ENCODE measurements around the gene RFTN1.

DNA sequence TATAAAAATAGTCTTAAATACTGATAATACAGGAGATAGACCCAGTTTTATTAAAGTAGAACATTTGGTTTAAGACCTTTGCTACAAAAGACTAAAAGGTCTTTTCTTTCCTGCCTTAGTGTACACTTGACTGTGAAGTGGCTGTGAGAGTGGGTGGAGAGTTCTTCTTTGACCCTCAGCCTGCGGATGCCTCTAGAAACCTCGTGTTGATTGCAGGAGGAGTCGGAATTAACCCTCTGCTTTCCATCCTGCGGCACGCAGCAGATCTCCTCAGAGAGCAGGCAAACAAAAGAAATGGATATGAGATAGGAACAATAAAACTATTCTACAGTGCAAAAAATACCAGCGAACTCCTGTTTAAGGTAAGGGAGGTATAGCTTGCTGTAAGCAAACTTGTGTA lies 212.0 kb downstream of the RFTN1 start:
- TF ChIP-seq, protein P1, sequence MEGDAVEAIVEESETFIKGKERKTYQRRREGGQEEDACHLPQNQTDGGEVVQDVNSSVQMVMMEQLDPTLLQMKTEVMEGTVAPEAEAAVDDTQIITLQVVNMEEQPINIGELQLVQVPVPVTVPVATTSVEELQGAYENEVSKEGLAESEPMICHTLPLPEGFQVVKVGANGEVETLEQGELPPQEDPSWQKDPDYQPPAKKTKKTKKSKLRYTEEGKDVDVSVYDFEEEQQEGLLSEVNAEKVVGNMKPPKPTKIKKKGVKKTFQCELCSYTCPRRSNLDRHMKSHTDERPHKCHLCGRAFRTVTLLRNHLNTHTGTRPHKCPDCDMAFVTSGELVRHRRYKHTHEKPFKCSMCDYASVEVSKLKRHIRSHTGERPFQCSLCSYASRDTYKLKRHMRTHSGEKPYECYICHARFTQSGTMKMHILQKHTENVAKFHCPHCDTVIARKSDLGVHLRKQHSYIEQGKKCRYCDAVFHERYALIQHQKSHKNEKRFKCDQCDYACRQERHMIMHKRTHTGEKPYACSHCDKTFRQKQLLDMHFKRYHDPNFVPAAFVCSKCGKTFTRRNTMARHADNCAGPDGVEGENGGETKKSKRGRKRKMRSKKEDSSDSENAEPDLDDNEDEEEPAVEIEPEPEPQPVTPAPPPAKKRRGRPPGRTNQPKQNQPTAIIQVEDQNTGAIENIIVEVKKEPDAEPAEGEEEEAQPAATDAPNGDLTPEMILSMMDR (IDR thresholded peaks at IDR 0.05; ENCODE audit: low read depth, low read length, poor library complexity, severe bottlenecking) = no peak
- TF ChIP-seq EZH2phosphoT487 (IDR thresholded peaks at IDR 0.05; ENCODE audit: borderline replicate concordance, low read length) = no peak

Data from DOHH2 (cell line).